ENCODE results near the gene SHROOM1.
"Not testable (repeated sequence)": the region's sequence is repeated elsewhere in the genome, so short reads cannot be mapped to it uniquely, and the experiment has no call there.

GRCh38 chr5:132806804-132807162 lies 23.7 kb downstream of the SHROOM1 start:
- not testable (repeated sequence) for TF ChIP-seq EZH2 (IDR thresholded peaks at IDR 0.05; ENCODE audit: borderline replicate concordance, low read depth, low read length, severe bottlenecking); CTCF (IDR thresholded peaks at IDR 0.05; ENCODE audit: extremely low read depth in 1 of 2, insufficient read depth in 1 of 2, low read depth in 1 of 2, low read length in 2 of 2); POLR2A (IDR thresholded peaks at IDR 0.05; ENCODE audit: low read depth, low read length); JUN (IDR thresholded peaks at IDR 0.05; ENCODE audit: borderline replicate concordance, insufficient read depth, insufficient read length, low read depth); POLR2AphosphoS5 (IDR thresholded peaks at IDR 0.05; ENCODE audit: insufficient read depth, low read depth, low read length); MYC (IDR thresholded peaks at IDR 0.05; ENCODE audit: low read depth, low read length)
- TF ChIP-seq, protein P1, sequence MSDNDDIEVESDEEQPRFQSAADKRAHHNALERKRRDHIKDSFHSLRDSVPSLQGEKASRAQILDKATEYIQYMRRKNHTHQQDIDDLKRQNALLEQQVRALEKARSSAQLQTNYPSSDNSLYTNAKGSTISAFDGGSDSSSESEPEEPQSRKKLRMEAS (IDR thresholded peaks at IDR 0.05; ENCODE audit: insufficient read depth, insufficient read length): not testable (repeated sequence)
